OCI-LY3 (cell line): ENCODE data around the gene EML1.

Experiments
- EZH2phosphoT487 ChIP-seq: fragments of 200-600 bp; shearing (Covaris generic); IDR thresholded peaks from 2 replicates; pipeline ENCODE4 v1.6.1; 2018; ENCODE audit warnings: antibody characterized with exemption, mixed run types, low read depth
- TF ChIP-seq, protein P1 (sequence below): fragments of 200-600, 300-600 bp; sonication (generic); IDR thresholded peaks from 2 replicates; pipeline ENCODE4 v1.5.1; 2014; ENCODE audit warnings: antibody characterized with exemption, low read length, low read depth

DNA sequence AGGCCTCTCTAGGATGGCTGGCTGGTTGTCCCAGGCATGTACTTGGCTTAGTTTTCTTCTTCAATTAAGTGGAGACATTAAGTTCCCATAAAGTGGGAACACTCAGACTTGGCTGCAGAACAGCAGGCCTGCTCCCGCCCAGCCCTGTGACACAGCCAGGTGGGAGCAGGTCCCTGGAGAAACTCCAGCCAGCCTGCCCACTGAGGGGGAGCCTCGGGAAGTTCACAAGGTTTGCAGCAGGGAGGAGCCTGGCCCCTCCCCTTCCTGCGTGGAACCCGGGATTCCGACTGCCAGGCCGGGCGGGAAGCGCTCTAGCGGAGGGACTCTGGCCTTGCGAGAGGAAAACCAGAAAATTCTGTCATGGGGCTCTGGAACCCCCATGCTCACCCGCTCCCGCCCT is 173.7 kb downstream of the EML1 start:
- TF ChIP-seq, protein P1, sequence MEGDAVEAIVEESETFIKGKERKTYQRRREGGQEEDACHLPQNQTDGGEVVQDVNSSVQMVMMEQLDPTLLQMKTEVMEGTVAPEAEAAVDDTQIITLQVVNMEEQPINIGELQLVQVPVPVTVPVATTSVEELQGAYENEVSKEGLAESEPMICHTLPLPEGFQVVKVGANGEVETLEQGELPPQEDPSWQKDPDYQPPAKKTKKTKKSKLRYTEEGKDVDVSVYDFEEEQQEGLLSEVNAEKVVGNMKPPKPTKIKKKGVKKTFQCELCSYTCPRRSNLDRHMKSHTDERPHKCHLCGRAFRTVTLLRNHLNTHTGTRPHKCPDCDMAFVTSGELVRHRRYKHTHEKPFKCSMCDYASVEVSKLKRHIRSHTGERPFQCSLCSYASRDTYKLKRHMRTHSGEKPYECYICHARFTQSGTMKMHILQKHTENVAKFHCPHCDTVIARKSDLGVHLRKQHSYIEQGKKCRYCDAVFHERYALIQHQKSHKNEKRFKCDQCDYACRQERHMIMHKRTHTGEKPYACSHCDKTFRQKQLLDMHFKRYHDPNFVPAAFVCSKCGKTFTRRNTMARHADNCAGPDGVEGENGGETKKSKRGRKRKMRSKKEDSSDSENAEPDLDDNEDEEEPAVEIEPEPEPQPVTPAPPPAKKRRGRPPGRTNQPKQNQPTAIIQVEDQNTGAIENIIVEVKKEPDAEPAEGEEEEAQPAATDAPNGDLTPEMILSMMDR, result no peak
- no peak for TF ChIP-seq EZH2phosphoT487
